Erythroblast (primary cell): ENCODE measurements around the gene PRKCE.

ENCODE experiments used
- GATA1 ChIP-seq: IDR thresholded peaks from 2 replicates; pipeline ENCODE4 v1.6.1; 2011; ENCODE audit warnings: low read depth, mild to moderate bottlenecking, control low read depth, low read length, moderate library complexity
- POLR2A ChIP-seq: IDR thresholded peaks from 2 replicates; pipeline ENCODE4 v1.6.1; 2011; ENCODE audit warnings: mild to moderate bottlenecking, low read length

DNA sequence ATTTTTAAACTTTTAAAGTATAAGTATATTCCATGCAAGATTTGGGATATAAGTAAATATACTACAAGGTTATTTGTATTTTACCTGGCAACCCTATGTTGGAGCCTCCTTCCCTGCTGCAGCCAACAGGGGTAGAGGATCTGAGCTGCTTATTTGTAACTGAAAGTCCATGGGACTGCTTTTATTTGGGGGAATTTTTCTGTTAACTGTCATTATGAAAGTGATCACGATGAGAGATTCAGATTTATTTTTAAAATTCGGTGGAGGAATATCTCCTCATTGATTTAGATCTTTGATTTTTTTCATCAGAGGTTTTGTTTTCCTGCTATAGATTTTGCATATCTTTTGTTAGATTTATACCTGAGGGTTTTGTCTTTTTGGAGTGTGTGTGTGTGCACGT lies 215.9 kb downstream of the PRKCE start:
- TF ChIP-seq POLR2A (no peak), GATA1 (no peak)
